HG02884 (cell line): ENCODE measurements around the gene PAPOLG.

Source experiments
- ATAC-seq: cut with Tn5 transposase; IDR thresholded peaks from one replicate; pipeline ENCODE4 v1.9.1; 2021; ENCODE audit warnings: mild to moderate bottlenecking, moderate library complexity; ENCODE audit not compliant: unreplicated experiment

Gene PAPOLG

DNA sequence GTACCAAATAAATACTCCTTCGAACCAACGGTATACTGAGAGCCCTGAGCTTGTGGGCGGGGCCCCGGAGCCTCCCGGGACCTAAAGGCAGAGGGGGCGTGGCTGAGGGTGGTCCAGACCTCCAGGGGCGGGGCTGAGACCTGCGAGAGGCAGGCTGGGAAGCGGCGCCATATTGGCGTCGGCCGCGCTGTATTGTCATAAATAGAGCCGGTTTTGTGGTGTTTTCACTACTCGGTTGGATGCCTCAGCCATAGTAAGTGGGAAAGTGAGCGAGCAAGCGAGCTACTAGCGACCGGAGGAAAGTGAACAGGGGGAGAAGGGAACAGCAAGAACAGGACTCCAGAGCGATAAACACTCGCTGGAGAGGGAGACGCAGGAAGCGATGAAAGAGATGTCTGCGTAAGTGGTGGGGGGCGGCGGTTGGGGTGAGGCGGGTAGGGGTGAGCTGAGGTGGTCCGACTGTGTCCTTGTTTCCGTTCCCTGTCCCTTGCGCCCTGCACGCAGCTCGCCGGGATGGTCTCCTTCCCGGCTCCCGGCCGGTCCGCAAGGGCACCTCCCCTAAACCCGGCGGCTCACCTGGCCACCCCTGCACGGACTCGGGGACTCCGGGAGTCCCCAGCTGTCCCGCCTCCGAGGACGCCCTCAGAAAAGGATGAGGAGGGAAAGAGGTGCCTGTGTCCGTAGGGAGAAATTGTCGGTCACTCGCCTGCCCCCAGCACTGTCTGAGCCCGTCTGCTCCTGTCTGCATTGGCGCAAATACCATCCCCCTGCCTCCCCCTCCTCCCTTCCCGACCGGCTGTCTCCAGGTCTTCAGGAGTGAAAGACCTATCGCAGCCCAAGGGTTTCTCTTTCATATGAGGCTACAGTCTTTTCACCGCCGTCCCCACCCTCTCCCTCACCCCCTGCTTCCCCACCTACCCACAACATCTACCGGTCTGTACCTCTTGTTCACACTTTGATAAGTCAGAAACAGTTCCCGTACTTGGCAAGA, at the start of gene PAPOLG:
TSS of gene PAPOLG (plus strand) at position 172 of the 991 bp plus-strand sequence. CDS start at position 383, 211 bp downstream.
- ATAC-seq = peak; percentile 98

DNA sequence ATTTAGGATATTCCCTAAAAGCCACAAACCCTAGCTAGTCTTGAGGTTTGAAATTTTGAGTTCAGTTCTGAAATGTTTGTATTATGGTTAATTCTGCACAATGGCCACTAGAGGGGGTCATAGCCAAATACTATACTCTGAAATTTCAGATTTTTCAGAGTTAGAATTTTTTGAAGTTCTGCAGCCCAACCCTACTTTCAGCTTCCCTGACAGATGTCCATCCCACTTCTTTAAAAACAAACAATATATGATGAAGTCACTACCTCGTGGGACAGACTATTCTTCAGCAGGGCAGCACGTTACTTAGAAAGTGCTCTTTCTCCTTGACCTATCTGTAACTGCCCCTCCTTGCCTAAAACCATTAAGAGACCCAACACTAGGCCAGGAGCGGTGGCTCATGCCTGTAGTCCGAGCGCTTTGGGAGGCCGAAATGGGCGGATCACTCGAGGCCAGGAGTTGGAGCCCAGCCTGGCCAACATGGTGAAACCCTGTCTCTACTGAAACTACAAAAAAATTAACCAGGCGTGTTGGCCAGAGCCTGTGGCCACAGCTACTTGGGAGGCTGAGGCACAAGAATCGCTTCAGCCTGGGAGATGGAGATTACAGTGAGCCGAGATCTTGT, 48.2 kb upstream of the PAPOLG start:
- no peak for ATAC-seq

DNA sequence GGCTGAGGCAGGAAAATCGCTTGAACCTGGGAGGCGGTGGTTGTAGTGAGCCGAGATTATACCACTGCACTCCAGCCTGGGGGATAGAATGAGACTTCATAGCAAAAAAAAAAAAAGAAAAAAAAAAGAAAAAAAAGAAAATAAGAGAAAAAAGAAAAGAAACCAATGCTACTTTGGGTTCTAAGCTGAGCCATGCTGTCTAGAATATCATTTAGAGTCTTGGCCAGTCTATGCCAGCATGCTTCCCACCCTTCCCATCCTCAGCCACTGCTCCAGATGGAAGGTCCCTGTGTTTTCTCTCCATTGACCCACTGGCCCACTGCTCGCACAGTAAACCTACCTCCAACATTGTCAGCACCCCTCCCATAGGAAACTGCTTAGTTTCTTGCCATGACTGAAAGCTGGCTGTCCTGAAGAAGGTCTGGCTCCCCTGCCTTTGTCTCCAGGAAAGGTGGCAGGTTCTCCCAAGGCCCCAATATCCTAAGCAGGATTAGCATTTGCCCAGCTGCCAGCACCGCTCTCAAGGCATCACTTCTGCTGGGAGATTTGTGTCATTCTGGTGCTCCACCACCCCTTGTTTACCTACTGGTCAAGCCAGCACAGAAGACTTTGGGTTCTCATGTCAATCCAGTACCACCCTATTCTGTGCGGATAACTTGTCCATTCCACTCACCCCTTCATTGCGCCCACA, 47.3 kb upstream of the PAPOLG start:
- ATAC-seq = no peak

DNA sequence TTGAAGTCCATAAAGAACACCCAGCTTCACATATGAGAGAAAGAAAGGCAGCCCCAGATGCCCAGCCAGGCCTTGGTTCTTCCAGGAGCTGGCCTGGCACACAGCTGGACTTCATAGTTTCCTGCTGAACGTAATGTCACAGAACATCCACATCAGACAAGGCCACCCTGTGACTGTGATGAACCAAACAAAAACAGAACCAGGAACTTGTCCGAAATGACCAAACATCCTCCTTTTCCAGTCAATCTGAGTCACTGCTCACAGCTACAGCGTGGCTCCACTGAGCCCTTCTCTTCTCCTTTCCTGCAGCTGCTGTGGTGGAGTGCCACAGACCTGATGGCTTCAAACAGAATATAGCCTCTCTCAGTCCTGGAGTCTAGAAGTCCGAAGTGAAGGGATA, 45.4 kb upstream of the PAPOLG start:
- no peak for ATAC-seq

DNA sequence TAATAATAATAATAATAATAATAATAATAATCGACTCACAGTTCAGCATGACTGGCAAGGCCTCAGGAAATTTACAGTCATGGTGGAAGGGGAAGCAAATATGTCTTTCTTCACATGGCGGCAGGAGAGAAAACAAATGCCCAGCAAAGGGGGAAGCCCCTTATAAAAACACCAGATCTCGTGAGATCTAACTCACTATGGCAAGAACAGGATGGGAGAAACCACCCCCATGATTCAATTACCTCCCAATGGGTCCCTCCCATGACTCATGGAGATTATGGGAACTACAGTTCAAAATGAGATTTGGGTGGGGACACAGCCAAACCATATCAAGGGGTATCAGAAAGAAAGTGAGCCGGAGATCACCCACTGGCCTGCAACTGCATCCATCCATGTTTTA, 40.5 kb upstream of the PAPOLG start:
- ATAC-seq = no peak

DNA sequence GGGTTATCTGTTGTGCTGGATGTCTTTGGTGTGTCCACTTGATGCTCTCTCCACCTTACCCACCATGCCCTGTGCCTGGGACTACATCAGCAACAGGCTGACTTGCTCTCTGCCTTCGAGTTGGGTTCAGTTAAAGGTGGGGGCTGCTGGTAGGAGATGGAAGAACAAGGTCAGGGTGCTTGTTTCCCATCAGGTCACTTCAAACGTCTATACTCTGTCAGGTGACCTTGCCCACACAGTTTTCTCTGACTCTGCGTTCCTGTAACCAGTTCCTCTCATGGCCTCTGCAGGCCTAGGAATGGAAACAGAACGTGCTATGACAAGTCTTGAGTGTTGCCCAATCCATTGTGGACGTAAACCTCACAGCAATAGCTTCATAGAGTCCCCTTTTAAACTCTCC, 38.4 kb upstream of the PAPOLG start:
- ATAC-seq = no peak

DNA sequence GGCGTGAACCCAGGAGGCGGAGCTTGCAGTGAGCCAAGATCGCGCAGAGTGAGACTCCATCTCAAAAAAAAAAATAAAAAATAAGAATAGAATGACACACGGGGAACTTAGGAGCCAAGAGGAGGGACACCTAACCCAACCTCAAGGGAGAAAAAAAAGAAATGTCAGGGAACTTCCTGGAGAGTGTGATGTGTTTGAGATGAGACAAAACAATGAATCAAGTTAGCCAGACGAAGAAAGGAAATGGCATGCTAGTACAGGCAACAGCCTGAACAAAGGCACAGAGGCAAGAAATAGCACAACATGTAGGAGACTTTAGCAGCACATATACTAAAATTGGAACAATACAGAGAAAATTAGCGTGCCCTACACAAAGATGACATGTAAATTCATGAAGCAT, 36.7 kb upstream of the PAPOLG start:
- no peak for ATAC-seq

DNA sequence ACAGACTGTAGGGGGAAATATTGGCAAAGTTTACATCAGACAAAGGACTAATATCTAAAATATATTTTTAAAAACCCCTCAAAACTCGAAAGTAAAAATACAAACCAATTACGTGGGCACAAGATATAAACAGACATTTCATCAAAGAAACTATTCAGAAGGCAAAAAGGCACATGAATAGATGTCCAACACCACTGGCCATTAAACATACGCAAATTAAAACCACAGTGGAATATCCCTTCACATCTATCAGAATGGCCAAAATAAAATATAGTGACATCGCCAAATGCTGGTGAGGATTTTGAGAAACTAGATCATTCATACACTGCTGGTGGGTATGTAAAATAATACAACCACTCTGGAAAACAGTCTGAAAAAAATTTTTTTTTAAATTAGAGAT, 30.6 kb upstream of the PAPOLG start:
- ATAC-seq = no peak

DNA sequence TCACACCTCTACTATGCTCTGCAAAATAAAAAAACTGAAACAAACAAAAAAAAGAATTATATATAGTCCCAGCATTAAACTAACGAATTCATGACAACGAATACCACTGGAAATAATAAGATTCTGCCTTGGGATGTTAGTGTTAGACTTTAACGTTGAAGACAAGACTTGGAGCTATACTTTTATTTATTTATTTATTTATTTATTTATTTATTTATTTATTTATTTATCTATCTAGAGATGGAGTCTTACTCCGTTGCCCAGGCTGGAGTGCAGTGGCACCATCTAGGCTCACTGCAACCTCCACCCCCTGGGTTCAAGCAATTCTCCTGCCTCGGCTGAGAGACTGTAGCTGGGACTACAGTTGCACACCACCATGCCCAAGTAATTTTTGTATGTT, 27.2 kb upstream of the PAPOLG start:
- ATAC-seq = no peak

DNA sequence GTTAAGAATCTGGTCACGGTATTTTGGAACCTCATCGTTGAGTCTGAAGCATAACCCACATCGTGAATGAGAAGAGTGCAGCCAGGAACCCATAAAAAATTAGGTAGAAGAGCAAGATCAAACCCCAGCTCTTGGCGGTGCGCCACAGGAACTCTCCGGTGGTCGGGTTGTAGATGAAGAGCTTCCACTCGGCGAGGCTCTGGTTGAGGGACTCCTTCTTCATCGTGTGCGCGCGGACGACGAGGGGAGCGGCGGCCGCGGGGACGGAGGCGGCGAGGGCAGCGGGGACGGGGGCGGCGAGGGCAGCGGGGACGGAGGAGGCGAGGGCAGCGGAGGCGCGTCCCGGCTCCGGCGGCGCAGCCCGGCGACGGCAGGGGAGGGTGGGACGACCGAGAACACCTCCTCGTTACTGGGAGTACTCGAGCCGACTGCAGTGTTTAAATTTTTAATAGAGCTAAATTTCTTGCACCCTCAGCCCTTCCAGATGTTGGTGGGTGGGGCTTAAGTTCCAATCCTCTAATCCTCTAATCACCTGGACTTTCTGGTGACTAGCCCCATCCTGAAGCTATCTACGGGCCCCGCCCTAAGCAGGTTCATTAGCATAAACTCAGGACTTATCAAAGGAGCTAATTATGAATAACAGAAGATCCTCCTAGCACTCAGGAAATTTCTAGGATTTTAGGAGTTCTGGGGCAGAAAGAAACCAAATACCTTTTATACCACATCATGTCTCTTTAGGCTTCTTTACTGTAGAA, 20.4 kb upstream of the PAPOLG start:
- ATAC-seq = no peak

DNA sequence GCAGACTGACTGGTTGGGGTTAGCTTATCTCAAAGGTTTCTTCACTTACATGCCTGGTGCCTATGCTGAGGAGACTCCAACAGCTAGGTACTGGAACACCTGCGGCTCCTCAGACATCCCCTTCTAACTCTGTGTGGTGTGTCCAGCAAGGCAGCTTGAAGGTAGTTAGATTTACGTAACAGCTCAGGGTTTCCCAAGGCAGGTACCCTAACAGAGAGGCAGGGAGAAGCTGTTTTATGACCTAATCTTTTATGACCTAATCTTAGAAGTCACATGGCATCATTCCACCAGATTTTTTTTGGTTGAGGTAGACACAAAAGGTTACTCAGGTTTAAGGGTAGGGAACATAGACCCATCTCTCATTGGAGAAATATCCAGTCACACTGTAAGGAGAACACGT, 17.4 kb upstream of the PAPOLG start:
- ATAC-seq = no peak

DNA sequence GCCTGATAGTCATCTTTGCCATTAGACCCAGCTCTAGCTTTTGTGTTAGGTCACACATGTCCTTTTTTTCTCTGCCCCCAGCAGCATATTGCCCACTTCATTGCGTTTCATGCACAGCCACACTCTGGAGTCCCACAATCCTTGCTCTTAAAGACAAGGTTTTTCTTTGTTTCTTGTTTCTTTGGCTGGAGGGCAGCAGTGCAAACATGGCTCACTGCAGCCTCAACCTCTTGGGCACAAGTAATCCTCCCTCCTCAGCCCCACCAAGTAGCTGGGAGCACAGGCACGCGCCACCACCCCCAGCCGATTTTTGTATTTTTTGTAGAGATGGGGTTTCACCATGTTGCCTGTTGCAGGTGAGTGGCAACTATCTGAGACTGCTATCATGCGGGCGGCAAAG, 16.9 kb upstream of the PAPOLG start:
- ATAC-seq = no peak

DNA sequence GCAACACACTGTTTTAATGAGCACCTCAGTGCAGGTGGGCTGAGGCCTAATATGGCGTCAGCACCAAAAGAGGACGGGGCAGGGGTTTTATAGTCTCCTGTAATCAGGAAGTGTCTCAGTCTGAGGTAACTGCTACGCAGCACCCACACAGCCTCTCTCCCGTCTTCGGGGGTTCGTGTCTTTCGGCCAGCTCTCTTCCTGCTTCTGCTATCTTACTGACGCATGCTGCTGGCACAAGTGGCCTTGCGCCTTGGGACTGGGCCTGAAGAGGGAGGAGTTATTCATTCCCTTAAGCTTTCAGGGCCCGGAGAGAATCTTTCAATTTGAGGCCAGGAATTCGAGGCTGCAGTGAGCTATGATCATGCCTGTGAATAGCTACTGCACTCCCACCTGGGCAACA, 14.5 kb upstream of the PAPOLG start:
- no peak for ATAC-seq

DNA sequence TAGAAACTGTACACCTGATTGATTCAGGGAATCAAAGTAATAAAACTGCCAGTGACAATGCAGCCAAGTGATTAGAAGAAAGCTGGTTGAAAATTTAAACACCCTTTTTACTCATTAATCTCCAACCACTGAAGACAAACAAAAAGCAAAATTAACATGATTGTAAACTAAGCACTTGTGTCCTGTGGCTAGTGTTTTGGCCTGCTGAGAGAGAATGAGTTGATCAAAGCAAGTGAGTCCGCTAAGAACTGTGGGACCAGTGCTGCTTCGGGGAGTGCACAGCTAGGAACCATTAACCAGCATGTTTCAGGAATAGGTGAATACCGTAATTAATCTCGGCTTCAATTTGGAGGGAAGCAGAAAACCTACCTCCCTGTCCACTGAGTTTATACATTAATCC, 13.6 kb upstream of the PAPOLG start:
- ATAC-seq = no peak

DNA sequence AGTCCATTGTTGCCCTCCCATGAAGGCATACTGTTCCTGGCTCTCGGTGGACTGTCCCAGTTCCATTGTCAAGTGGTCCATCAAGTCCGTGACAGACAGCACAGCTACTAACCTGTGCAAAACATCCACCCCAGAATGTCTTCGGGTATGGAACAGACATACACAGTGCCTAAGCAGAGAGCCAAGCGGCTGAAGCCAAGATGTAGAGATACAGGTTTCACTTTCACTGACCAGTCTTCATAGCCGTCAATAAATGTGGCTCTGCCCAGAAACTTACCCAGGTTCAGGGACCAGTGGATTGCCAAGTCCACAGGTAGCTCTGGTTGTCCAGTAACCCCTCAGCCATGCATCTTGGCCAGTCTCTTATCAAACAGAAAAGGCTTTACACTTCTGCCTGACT, 10.7 kb upstream of the PAPOLG start:
- no peak for ATAC-seq

DNA sequence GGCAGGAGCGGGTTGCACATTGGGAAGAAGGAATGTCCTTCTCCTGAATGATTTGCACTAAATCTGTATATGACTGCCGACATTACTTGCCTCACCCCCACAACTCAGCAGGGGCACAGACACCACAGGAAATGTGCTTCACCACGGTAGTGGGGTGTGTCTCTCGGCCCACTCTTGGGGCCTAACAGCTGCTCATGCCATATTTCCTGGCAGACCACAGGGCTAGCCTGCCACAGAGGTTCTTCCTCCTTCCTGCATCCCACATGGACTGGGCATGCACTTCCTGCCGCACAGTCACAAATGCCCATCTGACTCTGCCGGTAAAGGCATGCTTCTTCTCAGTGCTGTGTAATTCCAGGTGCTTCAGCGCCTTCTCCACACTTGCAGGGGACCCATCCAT, 10.3 kb upstream of the PAPOLG start:
- no peak for ATAC-seq

DNA sequence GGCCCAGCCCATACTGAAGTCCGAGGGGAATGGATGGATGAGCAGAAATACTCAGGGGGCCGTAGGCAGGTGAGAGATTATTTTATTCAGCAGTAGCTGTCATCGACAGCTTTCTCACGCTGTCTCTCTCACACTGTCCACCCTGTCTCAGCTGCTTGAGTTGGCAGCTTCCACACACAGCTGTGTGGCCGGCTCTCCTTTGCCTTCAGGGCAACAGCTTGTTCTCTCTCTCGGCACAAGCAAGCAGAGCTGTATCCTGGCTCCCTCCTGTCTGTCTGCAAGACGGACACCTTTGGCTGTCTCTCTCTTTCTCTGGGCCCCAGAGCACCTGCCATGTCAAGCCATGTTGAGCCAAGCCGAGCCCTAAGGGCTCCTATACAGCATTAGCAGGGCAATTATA, 9.8 kb upstream of the PAPOLG start:
- no peak for ATAC-seq

DNA sequence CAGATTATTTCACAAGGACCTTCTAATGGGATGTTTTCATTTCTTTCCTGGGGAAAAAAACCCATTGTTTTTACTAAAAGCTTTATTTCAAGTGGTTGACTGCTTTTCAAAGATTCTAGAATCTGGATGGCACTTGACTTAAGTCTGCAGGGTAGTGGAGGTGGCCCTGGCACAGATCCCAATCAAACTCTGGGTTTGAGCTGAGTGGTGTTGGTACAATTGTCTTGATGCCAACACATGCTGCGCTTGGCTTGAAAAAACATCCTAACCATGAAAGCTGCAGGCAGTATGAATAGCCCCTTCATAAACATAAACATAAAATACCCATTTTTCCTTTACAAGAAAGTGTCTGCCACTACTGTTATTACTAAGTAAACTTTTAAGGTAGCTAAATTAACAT, 3.6 kb downstream of the PAPOLG start:
- ATAC-seq = no peak

DNA sequence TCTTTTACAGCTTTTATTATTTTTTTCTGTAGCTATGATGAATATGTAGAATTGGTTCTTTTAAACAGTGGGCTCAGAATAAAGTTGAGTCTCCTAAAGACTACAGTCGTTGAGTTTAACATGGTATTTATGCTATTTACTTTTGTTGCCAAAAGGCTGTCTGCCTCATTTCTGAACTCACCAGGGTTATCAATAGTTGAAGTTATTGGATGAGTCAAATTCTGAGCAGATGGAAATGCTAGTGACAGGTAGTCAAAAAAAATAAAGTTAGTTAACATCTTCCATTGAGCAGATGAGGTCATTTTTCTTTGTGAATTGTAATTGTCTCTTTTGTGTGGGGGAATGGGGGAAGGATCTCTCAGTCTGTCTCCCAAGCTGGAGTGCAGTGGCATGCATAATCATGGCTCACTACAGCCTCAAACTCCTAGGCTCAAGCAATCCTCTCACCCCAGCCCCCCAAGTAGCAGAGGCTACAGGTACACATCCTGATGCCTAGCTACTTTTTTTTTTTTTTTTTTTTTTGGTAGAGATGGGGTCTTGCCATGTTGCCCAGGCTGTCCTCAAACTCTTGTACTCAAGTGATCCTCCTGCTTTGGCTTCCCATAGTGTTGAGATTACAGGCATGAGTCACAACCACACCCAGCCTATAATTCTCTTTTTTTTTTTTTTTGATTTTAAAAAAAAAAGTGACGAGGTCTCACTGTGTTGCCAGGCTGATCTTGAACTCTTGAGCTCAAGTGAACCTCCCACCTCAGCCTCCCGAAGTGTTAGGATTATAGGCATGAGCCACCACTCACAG, 8.9 kb downstream of the PAPOLG start:
- ATAC-seq = no peak

DNA sequence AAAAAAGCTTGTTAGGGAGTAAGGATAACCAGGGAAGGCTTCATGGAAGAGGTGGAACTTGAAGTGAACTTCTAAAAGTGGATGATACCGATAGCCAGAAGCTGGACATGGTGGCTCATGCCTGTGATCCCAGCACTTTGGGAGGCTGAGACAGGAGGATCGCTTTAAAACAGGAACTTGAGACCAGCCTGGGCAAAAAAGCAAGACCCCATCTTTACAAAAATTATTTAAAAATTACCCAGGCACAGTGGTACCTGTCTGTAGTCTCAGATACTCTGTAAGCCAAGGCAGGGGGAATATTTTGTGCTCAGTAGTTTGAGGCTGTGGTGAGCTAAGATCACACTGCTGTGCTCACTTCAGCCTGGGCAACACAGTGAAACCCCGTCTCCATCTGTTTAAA, 10.2 kb downstream of the PAPOLG start:
- ATAC-seq = no peak
